Measurements from ENCODE around the gene COL7A1. TPM values are rescaled to one million over a fixed set of nuclear protein-coding genes. Genes with fewer than 3 reads are reported as not detected.

The COL7A1 gene
- total and polyA plus RNA-seq, 2 experiments from 2014 or later, result 4.0 to 7.9 TPM

- TF ChIP-seq REST (IDR thresholded peaks at IDR 0.05; ENCODE audit: unreplicated experiment), result no peak
- no peak for TF ChIP-seq EZH2phosphoT487 (IDR thresholded peaks at IDR 0.05; ENCODE audit: unreplicated experiment)
- no peak for TF ChIP-seq EZH2 (IDR thresholded peaks at IDR 0.05; ENCODE audit: low read depth, unreplicated experiment)
- TF ChIP-seq CTCF (conservative IDR thresholded peaks at IDR 0.05; ENCODE audit: low read depth in 2 of 2), result no peak
- TF ChIP-seq ETS1 (IDR thresholded peaks at IDR 0.05), result no peak
Measured at GRCh38 chr3:48564022-48564421, 31.1 kb downstream of the COL7A1 start (continued).

GRCh38 chr3:48563382-48563918 is 31.7 kb downstream of the COL7A1 start, which contains the start of gene UCN2:
Gene UCN2 (minus strand): TSS chr3:48563781. CDS start chr3:48563124, 657 bp downstream.
- peaks cover 19% of the 10 kb centered on the region; the same call in 1 of the 2 replicates for H3K4me1 ChIP-seq (ENCODE audit: insufficient read depth)
- no peaks in the 10 kb centered on the region; the same call in 2 of the 3 replicates for H3K36me3 Mint-ChIP-seq (ENCODE audit: low read depth)
- peaks cover 36% of the 10 kb centered on the region for H3K4me1 Mint-ChIP-seq
- no peak within 1 kb of the TSS for H3K4me3 ChIP-seq
- H3K4me2 ChIP-seq, result no peak within 1 kb of the TSS
- 0 out of 2 replicates have a peak, but pooled peaks cover 3% of the 10 kb centered on the region for H3F3A ChIP-seq (replicated peaks; ENCODE audit: low read depth)
- H3K9me2 ChIP-seq (ENCODE audit: insufficient read depth), result no peaks in the 10 kb centered on the region
- H3K27ac ChIP-seq (ENCODE audit: low read depth), result no peak within 1 kb of the TSS
- H2AFZ ChIP-seq, result no peak within 1 kb of the TSS
- H3K4me3 Mint-ChIP-seq, result no peak within 1 kb of the TSS
- no peaks in the 10 kb centered on the region for H3K27me3 ChIP-seq (ENCODE audit: insufficient read depth)
- DNase-seq (ENCODE audit: low spot score) (no peak), ATAC-seq (no peak; the same call in 2 of the 3 replicates)
- H4K20me1 ChIP-seq (replicated peaks; ENCODE audit: insufficient read depth), result no peaks in the 10 kb centered on the region
- no peaks in the 10 kb centered on the region for H3K36me3 ChIP-seq (ENCODE audit: insufficient read depth)
- peaks cover 16% of the 10 kb centered on the region for H3K27me3 Mint-ChIP-seq (ENCODE audit: insufficient read depth, low read depth, poor library complexity)
- no peaks in the 10 kb centered on the region for H3K79me2 ChIP-seq (replicated peaks; ENCODE audit: insufficient read depth)
- H3K9me3 Mint-ChIP-seq, result no peaks in the 10 kb centered on the region; the same call in 1 of the 3 replicates
- H3K27ac Mint-ChIP-seq, result peak within 1 kb of the TSS; percentile 31; the same call in 1 of the 2 replicates
- TF ChIP-seq EZH2phosphoT487 (IDR thresholded peaks at IDR 0.05; ENCODE audit: unreplicated experiment) (no peak), CREB1 (CRISPR knock-in tag; IDR thresholded peaks at IDR 0.05; ENCODE audit: low read depth) (no peak), EZH2 (IDR thresholded peaks at IDR 0.05; ENCODE audit: low read depth, unreplicated experiment) (no peak), ETS1 (IDR thresholded peaks at IDR 0.05) (no peak), POLR2AphosphoS5 (IDR thresholded peaks at IDR 0.05; ENCODE audit: low read depth) (no peak), ZNF331 (CRISPR knock-in tag; IDR thresholded peaks at IDR 0.05; ENCODE audit: low read depth) (no peak), JUNB (IDR thresholded peaks at IDR 0.05; ENCODE audit: unreplicated experiment) (no peak), CTCF (conservative IDR thresholded peaks at IDR 0.05; ENCODE audit: low read depth in 2 of 2) (no peak), REST (IDR thresholded peaks at IDR 0.05; ENCODE audit: unreplicated experiment) (no peak)
